H1 (cell line): ENCODE data around the gene HEXIM1. TPM values are rescaled to one million over a fixed set of nuclear protein-coding genes. Genes with fewer than 3 reads are reported as not detected.

Experiments used
- BCL11A ChIP-seq, 2 experiments: IDR thresholded peaks; one replicate each; pipeline ENCODE4 v1.6.1; 2011; ENCODE audit warnings: low read depth in 2 of 2, low read length in 2 of 2, mild to moderate bottlenecking in 2 of 2
- CHD7 ChIP-seq: fragments of 300-600 bp; sonication (generic); IDR thresholded peaks from 2 replicates; pipeline ENCODE4 v1.7.1; 2012; ENCODE audit warnings: low read length, moderate library complexity, mild to moderate bottlenecking, inconsistent platforms; ENCODE audit not compliant: insufficient replicate concordance
- RAD21 ChIP-seq, 2 experiments: IDR thresholded peaks in 1 of 2; conservative IDR thresholded peaks in 1 of 2; 2 replicates each; pipeline ENCODE4 v1.6.1; 2011; ENCODE audit warnings: low read depth in 2 of 2, low read length in 2 of 2, improper control_type of control experiment in 1 of 2, inconsistent platforms in 1 of 2, mild to moderate bottlenecking in 1 of 2, moderate library complexity in 1 of 2
- SP1 ChIP-seq: IDR thresholded peaks from 2 replicates; pipeline ENCODE4 v1.6.1; 2011; ENCODE audit warnings: low read depth, low read length
- polyA plus RNA-seq, 7 experiments: library from polyadenylated mRNA; depleted of rRNA in 3 of 7; stranded (reverse) in 5 of 7; unstranded in 2 of 7; fragments of >200 nt in 5 of 7; fragments of 200-250 nt in 2 of 7; gene quantifications; 1 replicate in 5 of 7; 2 replicates in 1 of 7; 4 replicates in 1 of 7; pipeline versions ENCODE4 v1.2.1 to v1.2.3, GENCODE V29; 2011 to 2013; ENCODE audit warnings: missing spikeins in 2 of 7, mixed read lengths in 2 of 7
- total RNA-seq: library from RNA; stranded (reverse); fragmentation: NEBNext Ultra II Directional; extraction: Animal tissue kit (Norgen Biotek cat#: 25700); gene quantifications from 2 replicates; pipeline ENCODE4 v1.2.1, GENCODE V29; 2021

HEXIM1 gene
- total and polyA plus RNA-seq, 2 of the 8 experiments (the other 6 are each of a cell fraction or from before 2014, with no cell fraction given): 9.1 to 38.3 TPM

GRCh38 chr17:45131616-45132319 lies 16.5 kb upstream of the HEXIM1 start (continued):
- TF ChIP-seq RAD21 (IDR thresholded peaks at IDR 0.05 in 1 of 2, conservative IDR thresholded peaks at IDR 0.05 in 1 of 2; ENCODE audit: low read depth in 2 of 2, low read length in 2 of 2) (peak; percentile 54 to 70; a peak in 3 of 4 replicates), SP1 (no peak), BCL11A (IDR thresholded peaks at IDR 0.05; ENCODE audit: low read depth in 2 of 2, low read length in 2 of 2) (no peak), CHD7 (no peak)
